Epithelial cell of proximal tubule (primary cell): ENCODE data around the gene DISC1. TPM values are rescaled to one million over a fixed set of nuclear protein-coding genes. Genes with fewer than 3 reads are reported as not detected.
"Not testable (repeated sequence)": the region's sequence is repeated elsewhere in the genome, so short reads cannot be mapped to it uniquely, and the experiment has no call there.

Source experiments
- DNase-seq: peaks from one replicate; pipeline ENCODE4 v3.0.0-alpha.2; 2011; ENCODE audit warnings: low read depth
- H3K4me3 ChIP-seq: 2 replicates; pipeline ENCODE4 v1.5.1; 2011; ENCODE audit warnings: low read depth, mild to moderate bottlenecking, low read length
- CTCF ChIP-seq: conservative IDR thresholded peaks from 2 replicates; pipeline ENCODE4 v1.5.1; 2012; ENCODE audit warnings: low read depth, mild to moderate bottlenecking, low read length
- total RNA-seq: library from RNA; depleted of rRNA; stranded (reverse); fragments of >200 nt; gene quantifications from 2 replicates; pipeline ENCODE4 v1.2.3, GENCODE V29; 2015

Gene DISC1
- total RNA-seq, 1 donor from 2014 or later = 3.1 TPM

- no peak for DNase-seq
- no peak for TF ChIP-seq CTCF
- no peak overlapping the region for H3K4me3 ChIP-seq
These were observed 150.1 kb downstream of the DISC1 start for GRCh38 chr1:231776757-231777062.

GRCh38 chr1:231778009-231778719, 151.6 kb downstream of the DISC1 start:
- no peak for DNase-seq
- no peak overlapping the region for H3K4me3 ChIP-seq
- TF ChIP-seq CTCF = no peak

GRCh38 chr1:231779081-231779480, 152.5 kb downstream of the DISC1 start:
- no peak for DNase-seq
- TF ChIP-seq CTCF = no peak
- H3K4me3 ChIP-seq = no peak overlapping the region

- H3K4me3 ChIP-seq = no peak overlapping the region
- no peak for DNase-seq
- TF ChIP-seq CTCF = no peak
These were observed 155.3 kb downstream of the DISC1 start for GRCh38 chr1:231781892-231782291.

- not testable (repeated sequence) for H3K4me3 ChIP-seq, DNase-seq
These were observed 158.5 kb downstream of the DISC1 start for GRCh38 chr1:231785073-231785472.

GRCh38 chr1:231786126-231786525, 159.5 kb downstream of the DISC1 start:
- H3K4me3 ChIP-seq = no peak overlapping the region
- DNase-seq = no peak
- TF ChIP-seq CTCF = no peak

GRCh38 chr1:231792634-231793033, 166.0 kb downstream of the DISC1 start:
- H3K4me3 ChIP-seq = no peak overlapping the region
- DNase-seq = no peak
- no peak for TF ChIP-seq CTCF
